GM19193 (cell line): ENCODE data around the gene CYP11A1.

Source experiments
- POLR2A ChIP-seq: IDR thresholded peaks from 4 replicates; pipeline ENCODE4 v1.6.1; 2011; ENCODE audit not compliant: insufficient read depth, insufficient read length; ENCODE audit errors: extremely low read depth

Gene CYP11A1

DNA sequence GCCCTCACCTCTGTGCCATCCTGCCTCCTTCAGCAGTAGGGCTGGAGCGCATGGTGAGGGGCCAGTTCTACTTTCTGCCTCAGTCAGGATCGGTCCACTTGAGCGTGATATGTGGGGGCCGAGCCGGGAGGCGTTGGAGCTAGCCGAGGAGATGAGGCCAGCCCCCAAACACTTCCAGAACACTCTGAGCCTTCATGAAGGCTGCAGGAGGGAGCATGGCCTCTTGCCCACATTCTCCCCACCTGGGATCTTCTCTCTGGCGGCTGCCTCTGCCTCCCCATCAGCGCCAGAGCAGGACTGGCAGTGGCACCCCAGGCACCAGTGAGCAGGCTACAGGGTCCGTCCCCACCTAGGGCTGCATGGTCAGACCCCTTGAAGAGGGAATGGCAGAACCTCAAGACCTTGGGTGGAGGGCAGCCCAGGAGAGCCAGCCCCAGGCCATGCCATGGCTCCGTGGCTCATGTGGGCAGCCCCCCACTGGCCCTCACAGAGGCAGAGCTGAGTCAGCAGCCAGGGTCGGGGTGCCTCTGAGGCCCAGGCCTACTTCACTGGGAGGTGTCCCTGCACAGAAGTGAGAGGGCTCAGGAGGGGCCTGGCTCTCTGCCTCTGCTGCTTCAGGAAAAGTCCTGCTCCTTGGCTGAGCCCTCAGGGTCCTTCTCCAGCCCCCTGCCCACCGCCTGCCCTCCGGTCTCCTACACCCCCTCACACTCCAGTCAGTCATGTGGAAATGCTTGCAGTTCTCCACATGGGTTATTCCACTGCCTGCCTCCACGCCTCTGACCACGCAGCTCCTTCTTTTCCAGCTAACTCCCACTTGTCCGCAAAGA is 28.1 kb upstream of the CYP11A1 start:
- TF ChIP-seq POLR2A: peak; percentile 27

DNA sequence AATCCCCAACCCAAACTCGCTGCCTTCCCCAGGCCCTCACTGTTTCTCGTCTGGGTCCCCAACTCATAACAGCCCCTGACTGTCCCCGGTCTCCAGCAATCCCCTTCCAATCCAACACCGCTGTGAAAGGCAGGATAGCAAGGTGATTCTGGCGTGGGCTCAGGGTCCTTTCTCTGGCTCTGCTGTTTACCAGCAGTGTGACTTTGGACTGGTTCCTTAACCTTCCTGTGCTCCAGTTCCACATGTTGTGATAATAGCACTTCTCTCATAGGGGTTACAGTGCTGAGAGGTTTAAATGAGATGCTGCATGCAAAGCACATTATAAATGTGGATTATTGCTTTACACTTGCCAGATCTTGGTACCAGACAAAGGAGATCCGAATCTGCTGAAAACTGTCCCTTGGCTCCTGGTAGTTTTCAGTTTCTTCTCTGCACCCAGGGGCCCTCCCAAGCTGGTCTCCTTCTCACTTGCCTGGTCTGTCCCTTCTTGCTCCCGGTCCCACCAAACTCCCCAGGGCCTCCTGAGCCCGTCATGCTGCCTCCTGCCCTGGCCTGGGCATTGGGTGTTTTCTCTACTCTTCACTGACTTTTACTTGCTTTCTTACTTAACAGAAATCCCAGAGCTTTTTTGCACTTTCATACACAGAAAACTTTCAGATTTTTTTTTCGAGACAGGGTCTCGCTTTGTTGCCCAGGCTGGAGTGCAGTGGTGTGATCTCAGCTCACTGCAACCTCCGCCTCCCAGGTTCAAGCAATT is 26.8 kb upstream of the CYP11A1 start:
- TF ChIP-seq POLR2A: peak; percentile 31

DNA sequence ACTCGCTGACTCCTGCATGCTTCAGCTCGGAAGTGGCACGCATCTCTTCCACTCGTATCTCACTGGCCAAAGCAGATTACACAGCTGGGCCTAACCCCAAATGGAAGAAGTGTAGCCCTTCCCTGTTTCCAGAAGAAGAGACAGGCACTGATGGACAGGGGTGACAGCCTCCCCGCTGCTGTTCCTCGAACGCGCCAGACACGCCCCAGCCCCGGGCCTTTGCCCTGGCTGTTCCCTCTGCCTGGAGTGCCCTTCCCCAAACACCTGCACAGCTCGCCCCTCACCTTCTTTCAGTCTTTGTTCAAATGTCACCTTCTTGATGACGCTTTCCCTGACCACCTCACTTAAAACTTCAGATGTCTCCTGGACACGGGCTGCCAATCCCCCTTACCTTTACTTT is 26.0 kb upstream of the CYP11A1 start:
- no peak for TF ChIP-seq POLR2A

DNA sequence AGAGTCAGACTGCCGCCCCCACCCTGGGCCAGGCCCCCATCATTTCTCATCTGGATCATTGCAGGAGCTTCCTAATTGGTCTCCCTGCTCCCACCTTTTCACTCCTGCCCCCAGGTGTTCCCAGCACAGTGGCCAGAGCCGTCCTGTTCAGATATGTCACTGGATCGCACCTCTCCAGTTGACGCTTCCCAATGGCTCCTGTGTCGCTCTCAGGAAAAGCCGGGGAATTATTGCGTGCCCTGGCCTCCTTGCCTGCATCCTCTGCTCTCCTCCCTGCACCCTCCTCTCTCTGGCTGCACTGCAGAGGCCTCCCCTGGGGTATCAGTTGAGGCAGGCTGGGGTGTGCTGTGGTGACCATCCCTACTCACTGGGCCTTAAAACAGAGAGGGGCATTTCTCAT is 25.5 kb upstream of the CYP11A1 start:
- no peak for TF ChIP-seq POLR2A

DNA sequence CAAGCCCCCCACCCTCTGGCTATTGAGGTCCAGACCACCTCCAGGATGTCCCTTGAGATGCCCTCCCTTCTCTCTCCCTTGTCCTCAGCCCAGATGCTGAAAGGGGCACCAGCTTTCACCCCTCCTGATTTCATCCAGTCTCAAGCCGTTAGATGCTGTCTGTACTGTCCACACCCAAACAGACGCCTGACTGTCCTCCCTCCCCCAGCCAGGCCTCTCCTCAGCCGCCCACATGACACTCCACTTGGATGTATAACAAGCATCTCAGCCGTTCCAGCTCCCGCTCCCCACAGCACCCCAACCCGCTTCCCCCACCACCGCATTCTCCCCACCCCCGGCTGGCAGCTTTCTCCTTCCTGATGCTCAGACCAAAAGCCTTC is 25.0 kb upstream of the CYP11A1 start:
- no peak for TF ChIP-seq POLR2A

DNA sequence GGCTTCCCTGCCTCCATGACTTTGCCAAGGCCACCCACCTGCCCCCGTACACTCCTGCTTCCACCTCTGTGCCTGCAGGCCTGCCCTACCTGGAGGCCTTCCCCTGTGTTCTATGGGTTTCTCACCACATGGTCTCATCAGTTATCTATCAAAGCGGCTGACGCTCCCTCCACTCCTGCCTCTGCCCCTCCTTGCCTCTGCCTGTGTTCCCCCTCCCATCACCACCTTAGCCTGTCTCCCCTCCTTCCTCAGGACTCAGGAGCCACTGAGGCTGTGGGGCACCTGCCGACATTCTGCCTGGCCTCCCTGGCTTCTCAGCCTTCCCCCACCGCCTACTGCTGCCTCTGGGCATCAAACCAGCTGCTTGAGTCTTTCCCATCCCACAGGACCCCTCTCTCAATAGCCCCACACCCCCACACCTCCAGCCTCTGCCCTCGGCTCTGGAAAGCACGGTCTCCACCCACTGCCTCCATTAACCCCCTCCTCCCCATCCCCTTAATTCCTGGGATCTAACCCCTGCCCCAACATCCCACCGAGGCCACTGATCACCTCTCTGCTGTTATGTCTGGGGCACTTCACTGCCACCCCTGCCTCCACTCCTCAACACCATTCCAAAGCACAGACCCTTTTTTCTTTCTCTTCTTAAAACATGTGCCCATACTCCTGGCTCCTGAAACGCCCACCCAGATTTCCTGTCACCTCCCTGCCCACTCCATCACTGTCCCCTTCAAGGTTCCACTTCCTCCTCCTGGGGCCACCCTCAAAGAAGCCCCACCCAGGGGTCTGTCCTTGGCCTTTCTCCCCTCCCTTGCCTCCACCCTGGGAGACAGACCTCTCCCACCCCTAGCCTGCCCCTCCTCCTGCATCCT is 24.4 kb upstream of the CYP11A1 start:
- TF ChIP-seq POLR2A: no peak

DNA sequence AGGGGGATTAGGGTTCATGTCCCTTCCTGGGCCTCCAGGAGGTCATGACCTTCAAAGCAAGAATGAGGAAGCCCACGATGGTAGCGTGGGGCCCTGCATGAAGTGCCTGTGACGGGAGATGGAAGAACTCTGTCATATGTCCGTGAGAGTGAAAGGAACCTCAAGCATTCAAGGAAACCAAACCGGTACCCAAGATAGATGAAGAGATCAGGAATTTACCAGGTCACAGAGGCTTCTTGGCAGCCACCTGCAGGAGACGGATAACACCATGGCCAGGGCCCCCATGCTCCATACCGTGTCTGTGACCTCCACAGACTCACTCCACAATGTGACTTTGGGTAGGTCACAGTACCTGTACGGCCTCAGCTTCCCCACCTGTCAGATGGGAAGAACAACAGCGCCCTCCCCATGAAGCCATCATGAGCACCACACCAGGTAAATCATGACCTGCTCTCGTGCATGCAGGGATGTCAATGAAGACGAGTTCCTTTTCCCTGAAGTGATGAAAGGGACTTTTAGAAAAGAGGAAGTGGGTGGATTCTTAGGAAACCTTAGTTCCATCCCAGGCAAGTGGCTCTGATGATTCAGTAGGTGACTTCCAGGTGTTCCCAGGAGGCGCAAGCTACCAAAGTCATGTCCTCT is 23.3 kb upstream of the CYP11A1 start:
- no peak for TF ChIP-seq POLR2A

DNA sequence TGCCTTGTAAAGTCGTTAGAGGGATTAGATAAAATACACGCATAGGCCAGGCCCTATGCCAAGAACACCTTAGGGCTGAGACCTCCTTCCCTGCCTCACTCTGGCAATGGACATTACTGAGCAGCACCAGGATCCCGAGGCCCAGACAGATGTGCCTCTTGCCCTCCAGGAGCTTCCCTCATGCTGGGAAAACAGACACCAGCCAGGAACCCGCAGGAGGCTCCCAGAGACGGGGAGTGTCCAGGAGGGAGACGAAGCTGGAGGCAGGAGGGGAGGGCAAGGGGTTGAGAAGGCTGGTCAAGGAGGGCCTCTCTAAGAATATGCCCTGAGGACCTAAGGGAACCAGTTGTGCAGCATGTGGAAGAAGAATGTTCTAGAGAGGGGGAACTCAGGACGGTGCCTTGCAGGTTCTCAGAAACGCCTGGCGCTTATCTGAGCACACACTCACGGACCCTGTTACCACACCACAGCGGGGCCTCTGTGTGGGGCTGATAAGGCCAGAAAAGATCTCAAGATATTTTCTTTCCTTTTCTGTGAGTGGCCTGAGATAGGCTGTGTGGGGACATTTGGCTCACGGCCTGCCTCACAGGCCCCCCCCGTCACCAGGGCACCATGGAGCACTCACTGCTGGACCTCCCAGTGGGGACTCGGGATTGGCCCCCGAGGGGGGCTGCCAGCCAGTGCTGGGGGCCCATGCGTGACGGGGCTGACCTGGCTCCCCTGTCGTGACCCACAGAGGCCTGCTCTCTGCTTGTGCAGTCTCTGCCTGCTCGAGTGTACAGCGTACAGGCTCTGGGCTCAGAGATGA is 22.0 kb upstream of the CYP11A1 start:
- no peak for TF ChIP-seq POLR2A

DNA sequence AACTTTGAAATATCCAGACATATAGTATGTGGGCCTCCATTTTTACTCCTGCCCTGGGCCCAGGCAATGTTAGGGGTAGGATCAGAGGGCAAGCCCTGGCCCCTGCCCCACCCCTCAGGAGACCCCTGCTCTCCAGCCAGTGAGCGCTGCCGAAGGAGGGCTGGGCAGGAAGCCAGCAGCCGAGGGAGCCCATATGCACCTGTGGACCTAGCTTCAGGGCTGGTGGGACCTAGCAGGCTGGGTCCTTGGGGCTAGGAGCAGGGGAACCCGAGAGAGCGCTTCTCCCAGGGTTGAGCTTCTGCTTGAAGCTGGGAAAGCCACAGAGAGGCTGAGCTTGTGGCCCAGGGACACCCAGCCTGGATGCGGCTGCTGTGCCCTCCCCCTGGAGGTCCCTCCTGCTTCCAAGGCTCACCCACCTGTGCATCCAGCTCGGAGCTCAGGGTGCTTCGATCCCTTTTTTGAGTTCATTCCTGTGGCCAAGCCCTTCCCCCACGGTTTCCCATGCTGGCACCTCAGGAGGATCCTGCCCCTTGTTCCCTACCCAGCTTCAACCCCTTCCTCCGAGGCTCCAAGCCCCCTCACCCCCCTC is 21.0 kb upstream of the CYP11A1 start:
- no peak for TF ChIP-seq POLR2A

DNA sequence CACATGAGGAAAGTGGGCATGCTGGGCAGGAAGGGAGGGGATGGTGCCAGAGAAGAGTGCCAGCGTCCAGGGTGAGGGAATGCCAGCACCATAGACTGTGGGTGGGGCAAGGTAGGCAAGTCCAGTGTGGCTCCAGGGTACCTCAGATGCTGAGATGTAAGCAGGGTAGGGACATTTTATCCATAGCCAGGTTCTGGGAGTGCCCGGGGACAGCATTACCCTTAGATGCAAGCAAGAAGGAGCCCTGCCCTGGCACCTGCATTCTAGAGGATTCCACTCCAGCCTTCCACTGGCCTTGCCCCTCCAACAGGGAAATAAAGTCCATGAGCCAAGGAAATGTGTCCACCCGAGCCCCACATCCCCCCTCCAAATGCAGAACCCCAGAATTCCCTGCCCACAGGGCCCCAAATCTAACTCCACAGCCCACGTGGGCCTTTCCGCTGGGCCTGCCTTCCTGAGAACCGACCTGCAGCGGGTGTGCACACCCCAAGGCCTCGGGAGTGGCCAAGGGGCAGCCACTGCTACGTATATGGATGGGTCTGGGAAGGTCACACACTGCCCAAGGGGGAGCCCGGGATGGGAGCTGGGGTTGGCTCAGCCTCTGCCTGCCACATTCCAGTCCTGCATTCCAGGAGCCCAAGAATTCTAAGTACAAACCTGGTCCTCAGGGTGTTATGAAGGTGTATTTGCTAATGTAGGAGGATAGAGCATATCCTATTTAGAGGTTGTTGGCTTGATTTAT is 20.3 kb upstream of the CYP11A1 start:
- TF ChIP-seq POLR2A: no peak

DNA sequence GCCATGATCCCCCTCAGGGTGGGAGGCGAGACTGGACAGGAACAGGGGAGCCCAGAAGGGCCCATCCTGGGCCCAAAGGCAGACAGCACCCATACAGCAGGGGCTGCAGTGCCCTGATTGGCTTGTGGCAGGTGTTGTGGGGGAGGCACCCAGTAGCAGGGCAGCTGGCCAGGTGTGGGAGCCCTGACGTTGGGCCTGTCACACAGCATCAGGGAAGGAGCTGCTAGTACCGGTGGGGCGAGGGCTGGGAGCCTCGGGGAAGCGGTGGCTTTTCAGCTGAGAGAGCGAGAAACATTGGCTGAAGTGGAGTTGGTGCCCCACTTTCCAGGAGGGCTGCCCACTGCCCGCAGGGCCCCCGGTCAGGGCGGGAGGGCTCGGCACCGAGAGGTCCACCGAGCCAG is 19.7 kb upstream of the CYP11A1 start:
- no peak for TF ChIP-seq POLR2A

DNA sequence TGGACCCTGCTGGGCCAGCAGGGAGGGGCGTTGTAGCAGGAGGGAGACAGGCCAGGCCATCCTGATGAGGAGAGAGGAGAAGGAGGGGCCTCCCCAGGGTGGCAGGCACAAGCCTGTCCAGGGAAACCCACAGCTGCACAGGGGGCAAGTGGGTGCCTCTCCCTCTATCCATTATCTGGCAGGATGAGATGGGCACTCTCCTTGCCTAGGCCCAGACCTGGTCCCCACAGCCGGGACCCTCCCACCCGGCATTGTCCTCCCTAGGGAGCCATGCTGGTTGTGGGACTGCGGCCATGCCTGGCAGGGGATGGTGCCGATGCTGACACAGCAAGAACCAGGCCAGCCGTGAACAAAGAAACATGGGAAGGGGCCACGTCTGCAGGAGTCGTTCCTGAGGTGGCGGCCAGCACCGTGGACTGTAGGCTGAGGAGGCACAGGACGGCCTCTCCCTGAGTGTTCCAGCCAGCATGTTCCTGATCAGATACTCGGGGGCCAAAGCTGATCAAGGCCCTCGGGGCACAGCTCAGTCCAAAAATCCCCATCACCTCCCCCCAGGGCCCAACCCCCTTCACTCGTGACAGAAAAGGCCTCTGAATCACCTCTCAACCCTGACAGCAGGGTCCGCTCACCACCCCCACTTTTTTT is 19.2 kb upstream of the CYP11A1 start:
- no peak for TF ChIP-seq POLR2A

DNA sequence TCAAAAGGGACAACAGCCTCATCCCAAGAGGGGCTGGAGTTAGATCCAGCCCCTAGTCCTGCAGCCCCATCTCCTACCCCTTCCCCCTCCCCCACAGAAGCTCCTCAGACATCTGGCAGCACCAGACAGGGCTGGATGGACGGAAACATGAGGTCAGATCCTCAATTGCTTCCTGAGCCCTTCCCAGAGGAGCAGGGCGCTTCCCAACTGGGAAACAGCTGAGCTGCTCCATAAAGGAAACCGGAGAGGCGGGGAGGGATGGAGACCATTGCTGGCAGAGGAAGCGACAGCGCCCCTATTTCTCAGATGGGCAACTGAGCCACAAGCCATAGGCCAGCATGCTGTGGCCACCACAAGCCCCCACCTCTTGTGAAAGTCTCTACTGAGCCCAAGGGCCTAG is 18.3 kb upstream of the CYP11A1 start:
- no peak for TF ChIP-seq POLR2A
